Keratinocyte (primary cell): ENCODE data around the gene RNF38. TPM values are rescaled to one million over a fixed set of nuclear protein-coding genes. Genes with fewer than 3 reads are reported as not detected.
"Not testable (repeated sequence)": the region's sequence is repeated elsewhere in the genome, so short reads cannot be mapped to it uniquely, and the experiment has no call there.

Experiments
- DNase-seq: peaks from one replicate; pipeline ENCODE4 v3.0.0-alpha.2; 2011; ENCODE audit warnings: low read depth, missing footprints, low spot score
- FAIRE-seq: peaks from 2 replicates; lab custom pipeline; 2011; peaks lifted over from hg19 to GRCh38; lab: Jason Lieb, UNC
- H2AFZ ChIP-seq: 2 replicates; pipeline ENCODE4 v1.6.0; 2012; ENCODE audit warnings: low read length, control low read depth, inconsistent platforms; ENCODE audit not compliant: control insufficient read depth
- H3K27ac ChIP-seq: 2 replicates; pipeline ENCODE4 v1.5.1; 2011; ENCODE audit warnings: low read length; ENCODE audit not compliant: control insufficient read depth, insufficient read depth
- H3K27me3 ChIP-seq: 3 replicates; pipeline ENCODE4 v1.6.0; 2011; ENCODE audit warnings: low read length; ENCODE audit not compliant: control insufficient read depth, insufficient read depth; ENCODE audit errors: extremely low read depth
- H3K36me3 ChIP-seq, 2 experiments: 2 replicates in 1 of 2; 3 replicates in 1 of 2; pipeline ENCODE4 v1.5.1; 2011; ENCODE audit warnings: low read length in 2 of 2, mild to moderate bottlenecking in 1 of 2; ENCODE audit not compliant: control insufficient read depth in 2 of 2, insufficient read depth in 2 of 2; ENCODE audit errors: extremely low read depth in 1 of 2
- H3K4me1 ChIP-seq: 3 replicates; pipeline ENCODE4 v1.5.1; 2011; ENCODE audit warnings: low read length; ENCODE audit not compliant: control insufficient read depth, insufficient read depth; ENCODE audit errors: extremely low read depth
- H3K4me2 ChIP-seq: 3 replicates; pipeline ENCODE4 v1.6.0; 2011; ENCODE audit warnings: low read depth, low read length; ENCODE audit not compliant: control insufficient read depth, insufficient read depth; ENCODE audit errors: extremely low read depth
- H3K4me3 ChIP-seq, 3 experiments: fragments of 200-600 bp in 1 of 3; sonication (generic) in 1 of 3; 2 replicates in 2 of 3; 3 replicates in 1 of 3; pipeline ENCODE4 v1.5.1; 2011 to 2016; ENCODE audit warnings: low read length in 3 of 3, mild to moderate bottlenecking in 3 of 3, control low read depth in 2 of 3, inconsistent platforms in 1 of 3, low read depth in 1 of 3, mixed read lengths in 1 of 3, mixed run types in 1 of 3, moderate library complexity in 1 of 3; ENCODE audit not compliant: control insufficient read depth in 2 of 3, insufficient read depth in 2 of 3; ENCODE audit errors: extremely low read depth in 1 of 3
- H3K79me2 ChIP-seq: 2 replicates; pipeline ENCODE4 v1.6.0; 2012; ENCODE audit warnings: low read length; ENCODE audit not compliant: control insufficient read depth, insufficient read depth
- H3K9ac ChIP-seq: 3 replicates; pipeline ENCODE4 v1.6.0; 2011; ENCODE audit warnings: low read length; ENCODE audit not compliant: control insufficient read depth, insufficient read depth; ENCODE audit errors: extremely low read depth
- H3K9me1 ChIP-seq: 3 replicates; pipeline ENCODE4 v1.6.0; 2011; ENCODE audit warnings: low read length; ENCODE audit not compliant: control insufficient read depth, insufficient read depth; ENCODE audit errors: extremely low read depth
- H3K9me3 ChIP-seq: 2 replicates; pipeline ENCODE4 v1.5.1; 2012; ENCODE audit warnings: low read depth, low read length; ENCODE audit not compliant: control insufficient read depth
- H4K20me1 ChIP-seq: 3 replicates; pipeline ENCODE4 v1.6.0; 2011; ENCODE audit warnings: low read length; ENCODE audit not compliant: control insufficient read depth, insufficient read depth; ENCODE audit errors: extremely low read depth
- EZH2 ChIP-seq: IDR thresholded peaks from one replicate; pipeline ENCODE4 v1.6.1; 2012; ENCODE audit warnings: inconsistent platforms, mild to moderate bottlenecking, low read length, moderate library complexity
- dilution Hi-C: fragments of 300-500 bp; cut with MboI; formaldehyde crosslinking; loops from one replicate; pipeline ENCODE4 v1.7.0; 2020; ENCODE audit warnings: low sequenced_read_pairs; ENCODE audit not compliant: extremely low pct_ligation_motif_present
- polyA plus RNA-seq, 5 experiments: library from polyadenylated mRNA; depleted of rRNA in 3 of 5; stranded (reverse) in 3 of 5; stranded (forward) in 1 of 5; unstranded in 1 of 5; fragments of >200 nt; gene quantifications; 1 replicate in 1 of 5; 2 replicates in 3 of 5; 3 replicates in 1 of 5; pipeline versions ENCODE4 v1.2.1 to v1.2.3, GENCODE V29; 2011 to 2012; ENCODE audit warnings: missing spikeins in 2 of 5, low read depth in 1 of 5, low replicate concordance in 1 of 5
- TF ChIP-seq, protein P1 (sequence below), 3 experiments: IDR thresholded peaks in 1 of 3; conservative IDR thresholded peaks in 1 of 3; optimal IDR thresholded peaks in 1 of 3; 2 replicates in 2 of 3; 3 replicates in 1 of 3; pipeline versions ENCODE3 to v1.5.1; 2011; ENCODE audit warnings: low read length in 3 of 3, mild to moderate bottlenecking in 3 of 3, moderate library complexity in 2 of 3, control low read depth in 1 of 3, inconsistent platforms in 1 of 3; ENCODE audit not compliant: insufficient read depth in 2 of 3; ENCODE audit errors: extremely low read depth in 1 of 3

The RNF38 gene
- polyA plus RNA-seq, 1 donor (not counting 4 experiments of a cell fraction or from before 2014, with no cell fraction given) = 12.5 TPM

DNA sequence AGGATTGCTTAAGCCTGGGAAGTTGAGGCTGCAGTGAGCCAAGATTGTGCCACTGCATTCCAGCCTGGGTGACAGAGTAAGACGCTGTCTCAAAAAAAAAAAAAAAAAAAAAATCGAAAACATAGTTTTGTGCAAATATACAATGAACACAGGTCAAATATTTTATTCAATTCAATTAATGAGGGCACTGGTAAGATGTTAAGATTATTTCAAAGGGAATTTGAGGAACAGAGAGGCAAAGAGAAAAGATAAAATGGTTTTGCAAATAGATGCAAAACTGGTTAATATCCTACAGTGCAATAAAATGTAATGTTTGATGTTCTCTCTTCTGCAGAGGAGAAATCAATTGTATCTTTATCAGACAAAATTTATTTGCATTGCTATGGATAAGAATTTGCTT lies 102.3 kb downstream of the RNF38 start:
- no peaks in the 10 kb centered on the region for H3K9me1 ChIP-seq
- no peak overlapping the region for H3K4me2 ChIP-seq
- no peak for FAIRE-seq
- no peak overlapping the region for H3K9ac ChIP-seq
- dilution Hi-C loops = no loop called here
- H3K36me3 ChIP-seq = no peaks in the 10 kb centered on the region
- DNase-seq = no peak
- no peak overlapping the region for H3K4me3 ChIP-seq
- peaks cover 11% of the 10 kb centered on the region for H3K4me1 ChIP-seq
- no peaks in the 10 kb centered on the region for H3K79me2 ChIP-seq
- no peaks in the 10 kb centered on the region for H4K20me1 ChIP-seq
- H3K27me3 ChIP-seq = no peaks in the 10 kb centered on the region
- no peak overlapping the region for H2AFZ ChIP-seq
- no peak overlapping the region for H3K27ac ChIP-seq
- TF ChIP-seq, protein P1, sequence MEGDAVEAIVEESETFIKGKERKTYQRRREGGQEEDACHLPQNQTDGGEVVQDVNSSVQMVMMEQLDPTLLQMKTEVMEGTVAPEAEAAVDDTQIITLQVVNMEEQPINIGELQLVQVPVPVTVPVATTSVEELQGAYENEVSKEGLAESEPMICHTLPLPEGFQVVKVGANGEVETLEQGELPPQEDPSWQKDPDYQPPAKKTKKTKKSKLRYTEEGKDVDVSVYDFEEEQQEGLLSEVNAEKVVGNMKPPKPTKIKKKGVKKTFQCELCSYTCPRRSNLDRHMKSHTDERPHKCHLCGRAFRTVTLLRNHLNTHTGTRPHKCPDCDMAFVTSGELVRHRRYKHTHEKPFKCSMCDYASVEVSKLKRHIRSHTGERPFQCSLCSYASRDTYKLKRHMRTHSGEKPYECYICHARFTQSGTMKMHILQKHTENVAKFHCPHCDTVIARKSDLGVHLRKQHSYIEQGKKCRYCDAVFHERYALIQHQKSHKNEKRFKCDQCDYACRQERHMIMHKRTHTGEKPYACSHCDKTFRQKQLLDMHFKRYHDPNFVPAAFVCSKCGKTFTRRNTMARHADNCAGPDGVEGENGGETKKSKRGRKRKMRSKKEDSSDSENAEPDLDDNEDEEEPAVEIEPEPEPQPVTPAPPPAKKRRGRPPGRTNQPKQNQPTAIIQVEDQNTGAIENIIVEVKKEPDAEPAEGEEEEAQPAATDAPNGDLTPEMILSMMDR (optimal IDR thresholded peaks at IDR 0.05 in 1 of 3, IDR thresholded peaks at IDR 0.05 in 1 of 3, conservative IDR thresholded peaks at IDR 0.05 in 1 of 3; ENCODE audit: extremely low read depth in 1 of 3, insufficient read depth in 2 of 3, low read length in 3 of 3) = no peak
- no peak for TF ChIP-seq EZH2
- H3K9me3 ChIP-seq = no peaks in the 10 kb centered on the region

DNA sequence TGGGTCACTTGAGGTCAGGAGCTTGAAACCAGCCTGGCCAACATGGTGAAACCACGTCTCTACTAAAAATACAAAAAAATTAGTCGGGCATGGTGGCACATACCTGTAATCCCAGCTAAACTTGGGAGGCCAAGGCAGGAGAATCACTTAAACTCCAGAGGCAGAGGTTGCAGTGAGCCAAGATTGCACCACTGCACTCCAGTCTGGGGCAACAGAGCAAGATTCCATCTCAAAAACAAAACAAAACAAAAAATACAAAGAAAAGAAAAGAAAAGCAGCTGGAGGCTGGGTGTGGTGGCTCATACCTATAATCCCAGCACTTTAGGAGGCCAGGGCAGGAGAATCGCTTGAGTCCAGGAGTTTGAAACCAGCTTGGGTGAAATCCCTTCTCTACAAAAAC lies 105.1 kb downstream of the RNF38 start:
- H3K9ac ChIP-seq, H3K9me3 ChIP-seq, dilution Hi-C loops, H3K79me2 ChIP-seq, H2AFZ ChIP-seq, H3K9me1 ChIP-seq, H3K4me3 ChIP-seq, H3K4me2 ChIP-seq, FAIRE-seq, H3K27me3 ChIP-seq, DNase-seq, H4K20me1 ChIP-seq, H3K36me3 ChIP-seq, H3K27ac ChIP-seq: not testable (repeated sequence)
- peaks cover 11% of the 10 kb centered on the region for H3K4me1 ChIP-seq

DNA sequence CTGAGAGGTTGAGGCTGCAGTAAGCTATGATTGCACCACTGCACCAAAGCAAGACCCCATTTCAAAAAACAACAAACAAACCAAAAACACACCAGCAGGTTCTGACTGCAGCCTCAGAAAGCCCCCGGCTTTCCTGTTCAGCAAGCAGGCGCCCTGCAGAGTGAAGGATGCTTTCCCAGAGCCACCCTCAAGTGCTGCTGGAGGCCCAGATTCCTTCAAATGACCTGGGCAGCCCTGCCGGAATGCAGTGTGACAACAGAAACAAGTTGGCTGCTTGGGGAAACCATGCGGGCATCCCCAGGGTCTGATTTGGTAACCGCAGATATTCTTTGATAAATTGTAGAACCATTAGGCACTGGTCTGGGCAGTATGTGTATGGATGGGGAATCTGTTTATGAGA lies 106.2 kb downstream of the RNF38 start:
- Histone ChIP-seq H3K4me3 (no peak overlapping the region), H3K9me1 (no peaks in the 10 kb centered on the region), H3K27ac (no peak overlapping the region), H3K79me2 (no peaks in the 10 kb centered on the region), H3K36me3 (no peaks in the 10 kb centered on the region), H4K20me1 (no peaks in the 10 kb centered on the region), H3K4me1 (peaks cover 8% of the 10 kb centered on the region), H3K27me3 (no peaks in the 10 kb centered on the region), H3K4me2 (no peak overlapping the region), H3K9me3 (no peaks in the 10 kb centered on the region), H3K9ac (no peak overlapping the region), H2AFZ (no peak overlapping the region)
- dilution Hi-C loops = no loop called here
- TF ChIP-seq EZH2 = no peak
- TF ChIP-seq, protein P1 (optimal IDR thresholded peaks at IDR 0.05 in 1 of 3, IDR thresholded peaks at IDR 0.05 in 1 of 3, conservative IDR thresholded peaks at IDR 0.05 in 1 of 3; ENCODE audit: extremely low read depth in 1 of 3, insufficient read depth in 2 of 3, low read length in 3 of 3) = no peak
- FAIRE-seq (no peak), DNase-seq (no peak)
